KMS-11 (cell line): ENCODE measurements around the gene GARIN5B.

Source experiments
- H2AFZ ChIP-seq: fragments of 200-600 bp; sonication (generic); 2 replicates; pipeline ENCODE4 v1.6.1; 2016; ENCODE audit warnings: antibody characterized with exemption, mixed run types, low read depth
- H3K27ac ChIP-seq: fragments of 200-600 bp; sonication (generic); 2 replicates; pipeline ENCODE4 v1.6.1; 2016; ENCODE audit warnings: mild to moderate bottlenecking, mixed run types
- H3K27me3 ChIP-seq: fragments of 200-600 bp; sonication (generic); 2 replicates; pipeline ENCODE4 v1.6.1; 2017; ENCODE audit warnings: mild to moderate bottlenecking, low read depth, mixed run types, moderate library complexity; ENCODE audit not compliant: insufficient read depth
- H3K36me3 ChIP-seq: fragments of 200-600 bp; sonication (generic); 2 replicates; pipeline ENCODE4 v1.6.1; 2017; ENCODE audit warnings: mild to moderate bottlenecking, mixed run types; ENCODE audit not compliant: insufficient read depth
- H3K4me1 ChIP-seq: fragments of 200-600 bp; sonication (generic); 2 replicates; pipeline ENCODE4 v1.6.1; 2016; ENCODE audit warnings: mild to moderate bottlenecking, low read depth, mixed run types; ENCODE audit not compliant: poor library complexity, severe bottlenecking
- H3K4me2 ChIP-seq: fragments of 200-600 bp; sonication (generic); 2 replicates; pipeline ENCODE4 v1.7.0; 2016; ENCODE audit warnings: mild to moderate bottlenecking, mixed run types
- H3K4me3 ChIP-seq: fragments of 200-600 bp; sonication (generic); IDR thresholded peaks from 2 replicates; pipeline ENCODE4 v1.6.1; 2017; ENCODE audit warnings: low read depth, low read length, mixed read lengths; ENCODE audit not compliant: insufficient read depth
- H3K79me2 ChIP-seq: fragments of 200-600 bp; sonication (generic); 2 replicates; pipeline ENCODE4 v1.6.1; 2016; ENCODE audit warnings: low read depth, mixed run types; ENCODE audit not compliant: insufficient read depth
- H3K9ac ChIP-seq: fragments of 200-600 bp; sonication (generic); 2 replicates; pipeline ENCODE4 v1.6.1; 2016; ENCODE audit warnings: mild to moderate bottlenecking, mixed run types
- H4K20me1 ChIP-seq: fragments of 200-600 bp; sonication (generic); 2 replicates; pipeline ENCODE4 v1.6.1; 2016; ENCODE audit warnings: mild to moderate bottlenecking, mixed run types; ENCODE audit not compliant: insufficient read depth
- TF ChIP-seq, protein P1 (sequence below): fragments of 200-600 bp; sonication (generic); conservative IDR thresholded peaks from 2 replicates; pipeline ENCODE4 v1.6.1; 2017; ENCODE audit warnings: low read depth, mild to moderate bottlenecking, antibody characterized with exemption, low read length, moderate library complexity, mixed read lengths

The GARIN5B gene

DNA sequence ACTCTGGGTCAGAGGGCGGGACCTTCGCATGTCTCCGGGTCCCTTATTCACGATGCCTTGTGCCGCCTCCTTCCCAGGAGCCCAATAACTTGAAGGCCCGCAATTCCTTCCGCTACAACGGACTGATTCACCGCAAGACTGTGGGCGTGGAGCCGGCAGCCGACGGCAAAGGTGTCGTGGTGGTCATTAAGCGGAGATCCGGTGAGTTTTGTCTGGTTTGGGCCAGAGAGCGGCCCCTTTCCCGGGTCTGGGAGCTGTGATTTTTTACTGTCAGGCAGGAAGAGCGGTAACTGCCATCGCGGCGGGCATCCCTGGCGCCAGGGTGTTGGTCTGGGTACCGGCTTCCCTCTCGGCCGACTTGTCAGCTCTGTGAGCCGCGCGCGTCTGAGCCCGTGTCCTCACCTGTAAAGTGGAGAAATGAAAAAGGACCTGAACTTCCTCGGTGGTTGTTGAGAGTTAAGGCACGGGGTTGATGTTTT is 23.5 kb upstream of the GARIN5B start:
- H4K20me1 ChIP-seq = peaks cover 34% of the 10 kb centered on the region
- peaks cover 38% of the 10 kb centered on the region for H3K4me1 ChIP-seq
- peaks cover 18% of the 10 kb centered on the region; the same call in 1 of the 2 replicates for H3K36me3 ChIP-seq

DNA sequence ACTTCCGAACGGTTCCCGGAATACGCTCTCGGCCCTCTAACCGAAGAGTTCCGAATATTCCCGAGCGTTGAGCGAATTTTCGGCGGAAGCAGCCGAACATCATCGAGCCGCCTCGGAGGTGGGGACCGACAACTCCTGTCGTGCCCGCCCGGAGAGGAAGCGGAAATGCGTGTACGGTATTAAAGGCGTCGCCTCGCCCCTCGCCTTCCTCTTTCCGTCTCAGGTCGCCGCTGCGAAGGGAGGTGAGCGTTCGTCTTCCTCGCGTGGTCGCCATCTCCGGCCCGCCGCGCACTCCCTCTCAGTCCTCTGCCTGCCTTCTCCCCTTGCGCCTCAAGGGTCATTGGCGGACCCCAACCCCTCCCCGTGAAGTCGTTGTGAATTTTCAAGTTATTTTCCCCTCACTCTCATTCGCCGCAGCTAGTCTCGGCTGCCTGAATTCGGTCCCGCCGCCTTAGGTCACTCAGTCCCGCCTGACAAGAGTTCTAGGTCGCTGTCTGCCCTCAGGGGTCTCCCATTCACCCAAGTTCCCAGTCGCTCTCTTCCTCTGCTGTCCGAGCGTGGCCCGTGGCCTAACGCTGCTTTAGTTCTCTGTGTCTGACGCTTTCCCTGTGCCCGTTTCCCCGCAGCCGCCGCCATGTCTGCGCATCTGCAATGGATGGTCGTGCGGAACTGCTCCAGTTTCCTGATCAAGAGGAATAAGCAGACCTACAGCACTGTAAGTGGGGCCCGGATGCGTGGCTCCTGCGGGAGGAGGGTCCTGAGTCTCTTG is 22.8 kb upstream of the GARIN5B start, which contains the start of gene RPL28:
RPL28 (plus strand) TSS at position 209 of the 769 bp plus-strand sequence; CDS start at position 635, 426 bp downstream.
- Histone ChIP-seq H3K4me2 (peak within 1 kb of the TSS; percentile 96), H2AFZ (peak within 1 kb of the TSS; percentile 60), H3K4me3 (peak within 1 kb of the TSS; percentile 35), H3K9ac (peak within 1 kb of the TSS; percentile 77), H3K79me2 (peaks cover 46% of the 10 kb centered on the region), H3K4me1 (peaks cover 38% of the 10 kb centered on the region), H4K20me1 (peaks cover 29% of the 10 kb centered on the region), H3K36me3 (peaks cover 18% of the 10 kb centered on the region; the same call in 1 of the 2 replicates), H3K27me3 (no peaks in the 10 kb centered on the region), H3K27ac (peak within 1 kb of the TSS; percentile 85)
- TF ChIP-seq, protein P1, sequence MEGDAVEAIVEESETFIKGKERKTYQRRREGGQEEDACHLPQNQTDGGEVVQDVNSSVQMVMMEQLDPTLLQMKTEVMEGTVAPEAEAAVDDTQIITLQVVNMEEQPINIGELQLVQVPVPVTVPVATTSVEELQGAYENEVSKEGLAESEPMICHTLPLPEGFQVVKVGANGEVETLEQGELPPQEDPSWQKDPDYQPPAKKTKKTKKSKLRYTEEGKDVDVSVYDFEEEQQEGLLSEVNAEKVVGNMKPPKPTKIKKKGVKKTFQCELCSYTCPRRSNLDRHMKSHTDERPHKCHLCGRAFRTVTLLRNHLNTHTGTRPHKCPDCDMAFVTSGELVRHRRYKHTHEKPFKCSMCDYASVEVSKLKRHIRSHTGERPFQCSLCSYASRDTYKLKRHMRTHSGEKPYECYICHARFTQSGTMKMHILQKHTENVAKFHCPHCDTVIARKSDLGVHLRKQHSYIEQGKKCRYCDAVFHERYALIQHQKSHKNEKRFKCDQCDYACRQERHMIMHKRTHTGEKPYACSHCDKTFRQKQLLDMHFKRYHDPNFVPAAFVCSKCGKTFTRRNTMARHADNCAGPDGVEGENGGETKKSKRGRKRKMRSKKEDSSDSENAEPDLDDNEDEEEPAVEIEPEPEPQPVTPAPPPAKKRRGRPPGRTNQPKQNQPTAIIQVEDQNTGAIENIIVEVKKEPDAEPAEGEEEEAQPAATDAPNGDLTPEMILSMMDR = no peak

More for the DNA sequence above, 23.5 kb upstream of the GARIN5B start:
- H3K27ac ChIP-seq = no peak overlapping the region; the same call in 1 of the 2 replicates
- H3K27me3 ChIP-seq = no peaks in the 10 kb centered on the region
- H3K4me3 ChIP-seq = peak overlapping the region; percentile 35
- H3K9ac ChIP-seq = peak overlapping the region; percentile 77
- peaks cover 44% of the 10 kb centered on the region for H3K79me2 ChIP-seq
- H2AFZ ChIP-seq = no peak overlapping the region
- TF ChIP-seq, protein P1 = no peak
- peak overlapping the region; percentile 94 for H3K4me2 ChIP-seq

DNA sequence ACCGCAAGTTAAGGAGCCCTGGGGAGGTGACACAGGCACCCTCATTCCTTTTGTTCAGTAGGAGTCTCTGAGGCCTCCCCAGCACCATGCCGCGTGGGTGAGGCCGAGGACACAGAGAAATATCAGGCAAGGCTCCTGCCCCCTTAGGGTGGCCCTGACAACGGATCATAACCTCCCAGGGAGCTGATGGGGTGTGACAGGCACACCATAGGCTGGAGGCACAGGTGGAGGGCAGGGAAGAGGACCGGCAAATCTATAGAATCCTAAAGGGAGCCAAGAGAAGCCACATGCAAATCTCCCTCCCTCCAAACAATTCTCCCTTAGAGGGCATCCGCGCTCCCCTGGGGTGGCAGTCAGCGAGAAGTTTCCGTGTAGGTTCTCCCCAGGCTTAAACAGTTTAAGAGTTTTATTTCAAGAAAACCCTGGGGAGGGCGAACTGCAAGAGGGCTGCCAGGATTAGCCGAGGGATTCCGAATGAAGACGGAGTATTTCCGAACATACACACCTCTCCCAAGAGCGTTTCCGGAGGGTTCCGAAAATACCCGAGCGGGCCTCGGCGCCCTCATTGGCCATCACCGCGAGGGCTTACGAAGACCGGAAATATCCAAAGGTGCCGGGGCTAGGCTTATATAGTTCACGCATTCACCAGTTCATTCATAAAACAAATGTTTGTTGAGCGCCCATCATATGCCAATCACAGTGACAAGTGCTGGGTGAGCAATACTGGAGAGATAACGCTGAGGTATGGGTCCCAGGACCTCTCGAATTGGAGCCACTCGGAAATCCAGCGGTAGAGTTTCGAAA is 22.1 kb upstream of the GARIN5B start:
- peaks cover 48% of the 10 kb centered on the region for H3K79me2 ChIP-seq
- H3K4me1 ChIP-seq = peaks cover 38% of the 10 kb centered on the region

More for the DNA sequence above, 22.1 kb upstream of the GARIN5B start:
- H3K4me2 ChIP-seq = peak overlapping the region; percentile 96
- peak overlapping the region; percentile 85 for H3K27ac ChIP-seq
- peaks cover 18% of the 10 kb centered on the region; the same call in 1 of the 2 replicates for H3K36me3 ChIP-seq
- H4K20me1 ChIP-seq = peaks cover 29% of the 10 kb centered on the region
- H3K4me3 ChIP-seq = no peak overlapping the region
- TF ChIP-seq, protein P1 = no peak
- H3K9ac ChIP-seq = peak overlapping the region; percentile 77
- no peaks in the 10 kb centered on the region for H3K27me3 ChIP-seq
- H2AFZ ChIP-seq = peak overlapping the region; percentile 60
